Prostate gland (tissue), 2 donors: ENCODE data around the gene B4GALNT2. TPM values are rescaled to one million over a fixed set of nuclear protein-coding genes. Genes with fewer than 3 reads are reported as not detected.

Source experiments
- DNase-seq: peaks from one replicate; pipeline ENCODE4 v3.0.0-alpha.2; 2019; ENCODE audit warnings: low spot score
- H3K27ac ChIP-seq, 2 donors: fragments of 200-600 bp; sonication (generic); 2 replicates each; pipeline ENCODE4 v1.5.1; 2017 to 2019
- H3K27me3 ChIP-seq: fragments of 200-600 bp; sonication (generic); replicated peaks from 2 replicates; pipeline ENCODE4 v1.5.1; 2019; ENCODE audit not compliant: insufficient read depth
- H3K36me3 ChIP-seq, 2 donors: fragments of 200-600 bp; sonication (generic); 1 replicate in 1 of 2; 2 replicates in 1 of 2; pipeline versions ENCODE4 v1.5.1 to v1.8.1; 2017 to 2019
- H3K4me1 ChIP-seq: fragments of 200-600 bp; sonication (generic); replicated peaks from 2 replicates; pipeline ENCODE4 v1.5.1; 2019
- H3K4me3 ChIP-seq, 2 donors: fragments of 200-600 bp; sonication (generic); 2 replicates each; pipeline ENCODE4 v1.5.1; 2017 to 2019
- H3K9me3 ChIP-seq: fragments of 200-600 bp; sonication (generic); 2 replicates; pipeline ENCODE4 v1.5.1; 2017
- CTCF ChIP-seq, 4 experiments: fragments of 200-600 bp in 2 of 4; fragments of 450-650 bp in 2 of 4; sonication (generic) in 2 of 4; IDR thresholded peaks; 1 replicate in 3 of 4; 2 replicates in 1 of 4; pipeline ENCODE4 v1.5.1; 2016 to 2019; ENCODE audit warnings: antibody characterized with exemption in 4 of 4, mild to moderate bottlenecking in 2 of 4, moderate library complexity in 2 of 4
- POLR2A ChIP-seq: fragments of 450-650 bp; IDR thresholded peaks from one replicate; pipeline ENCODE4 v1.6.1; 2016; ENCODE audit warnings: antibody characterized with exemption, mild to moderate bottlenecking
- POLR2AphosphoS5 ChIP-seq: sonication (generic); formaldehyde crosslinking; IDR thresholded peaks from one replicate; pipeline ENCODE4 v1.6.1; 2017; ENCODE audit warnings: antibody characterized with exemption
- WGBS: methylation state at CpG from one replicate; pipeline ENCODE4 v1.1.5; 2018; 5-methylcytosine and 5-hydroxymethylcytosine counted together
- intact Hi-C: fragments of 100-400 bp; cut with DNase I; formaldehyde crosslinking; loops from one replicate; pipeline ENCODE4 v1.14.2; 2022
- total RNA-seq, 2 donors: library from RNA; depleted of rRNA; stranded (reverse); fragments of >200 nt; gene quantifications; one replicate each; pipeline ENCODE4 v1.1.0, GENCODE V29; 2016

Gene B4GALNT2
- total RNA-seq, 2 donors from 2014 or later = not detected

GRCh38 chr17:49225554-49226236 lies 93.1 kb downstream of the B4GALNT2 start:
- Histone ChIP-seq H3K27me3 (no peaks in the 10 kb centered on the region), H3K4me3 (no peak overlapping the region), H3K27ac (no peak overlapping the region), H3K9me3 (no peaks in the 10 kb centered on the region), H3K36me3 (no peaks in the 10 kb centered on the region), H3K4me1 (peaks cover 5% of the 10 kb centered on the region)
- intact Hi-C loops = no loop called here
- 79% methylated on average over 8 of the region's 8 CpGs for WGBS
- no peak for DNase-seq
- TF ChIP-seq POLR2A = no peak
- TF ChIP-seq POLR2AphosphoS5 = no peak
- no peak for TF ChIP-seq CTCF (IDR thresholded peaks at IDR 0.05)

Other genes with a start within 250 kb of the B4GALNT2 start
- gene ATP5MC1, start 240.0 kb upstream of the B4GALNT2 start, total RNA-seq = 100 to 1,000 TPM in 1 of 2 donors, 10 to 100 TPM in 1; 65.0 to 165 TPM
- 10 to 100 TPM; 69.9 to 91.5 TPM for gene UBE2Z, start 224.4 kb upstream of the B4GALNT2 start, total RNA-seq
- 100 to 1,000 TPM in 1 of 2 donors, 10 to 100 TPM in 1; 71.2 to 111 TPM for gene SNF8, start 187.9 kb upstream of the B4GALNT2 start, total RNA-seq
- not detected for gene GIP, start 164.2 kb upstream of the B4GALNT2 start, total RNA-seq
- 10 to 100 TPM in 1 of 2 donors, not detected in 1; 10.9 TPM for gene IGF2BP1, start 135.4 kb upstream of the B4GALNT2 start, total RNA-seq
- 1 to 10 TPM in 1 of 2 donors, not detected in 1; 3.1 TPM for gene GNGT2, start 77.8 kb downstream of the B4GALNT2 start, total RNA-seq
- gene ABI3, start 77.9 kb downstream of the B4GALNT2 start, total RNA-seq = 1 to 10 TPM; 3.0 to 9.0 TPM
- 1 to 10 TPM in 1 of 2 donors, under 1 TPM in 1; 0.55 to 6.3 TPM for gene PHOSPHO1, start 98.0 kb downstream of the B4GALNT2 start, total RNA-seq
- gene ZNF652, start 229.5 kb downstream of the B4GALNT2 start, total RNA-seq = 10 to 100 TPM; 59.7 to 88.5 TPM